NCI-H2107 (cell line): ENCODE measurements around the gene MMP15.

Experiments used
- DNase-seq: peaks from one replicate; lab custom pipeline; 2025; lab: John Stamatoyannopoulos, UW

Gene MMP15

GRCh38 chr16:58035356-58036170, 10.0 kb downstream of the MMP15 start:
- no peak for DNase-seq

DNA sequence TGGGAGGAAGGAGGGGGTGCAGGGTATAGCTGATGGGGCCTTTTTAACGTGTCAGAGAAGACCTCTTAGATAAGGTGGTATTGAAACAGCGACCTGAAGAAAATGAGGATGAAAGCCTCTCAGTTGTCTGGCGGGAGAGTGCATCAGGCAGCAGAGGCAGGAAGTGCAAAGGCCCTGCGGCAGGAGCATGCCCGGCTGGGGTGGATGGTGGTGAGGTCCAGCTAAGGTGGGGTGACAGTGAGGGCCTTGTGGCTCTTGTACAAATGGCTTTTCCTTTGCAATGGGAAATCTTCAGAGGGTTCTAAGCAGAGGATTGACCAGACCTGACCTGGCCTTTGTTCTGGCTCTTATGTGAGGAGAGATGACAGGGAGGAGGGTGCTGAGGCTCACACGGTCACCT, 11.4 kb downstream of the MMP15 start:
- no peak for DNase-seq

- no peak for DNase-seq
Measured at GRCh38 chr16:58037365-58038057, 12.0 kb downstream of the MMP15 start.

DNA sequence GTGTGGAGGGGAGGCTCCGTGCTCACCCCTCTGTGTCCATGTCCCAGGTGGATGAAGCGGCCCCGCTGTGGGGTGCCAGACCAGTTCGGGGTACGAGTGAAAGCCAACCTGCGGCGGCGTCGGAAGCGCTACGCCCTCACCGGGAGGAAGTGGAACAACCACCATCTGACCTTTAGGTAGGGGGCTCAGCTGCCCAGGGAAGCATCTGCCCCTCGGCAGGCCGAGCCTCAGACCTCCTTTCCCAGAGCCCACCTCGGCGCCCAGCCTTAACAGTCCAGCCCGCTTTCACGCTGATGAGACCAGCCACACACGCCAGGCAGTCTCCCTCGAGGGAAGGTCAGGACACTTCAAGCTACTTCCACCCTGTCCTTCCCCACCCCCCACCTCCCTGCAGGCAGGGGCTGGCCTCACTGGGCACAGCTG, 12.7 kb downstream of the MMP15 start:
- DNase-seq, result no peak

- no peak for DNase-seq
Measured at GRCh38 chr16:58039829-58040495, 14.4 kb downstream of the MMP15 start.

- DNase-seq, result no peak
Measured at GRCh38 chr16:58040496-58040846, 14.9 kb downstream of the MMP15 start.

GRCh38 chr16:58040945-58041627, 15.5 kb downstream of the MMP15 start:
- no peak for DNase-seq

DNA sequence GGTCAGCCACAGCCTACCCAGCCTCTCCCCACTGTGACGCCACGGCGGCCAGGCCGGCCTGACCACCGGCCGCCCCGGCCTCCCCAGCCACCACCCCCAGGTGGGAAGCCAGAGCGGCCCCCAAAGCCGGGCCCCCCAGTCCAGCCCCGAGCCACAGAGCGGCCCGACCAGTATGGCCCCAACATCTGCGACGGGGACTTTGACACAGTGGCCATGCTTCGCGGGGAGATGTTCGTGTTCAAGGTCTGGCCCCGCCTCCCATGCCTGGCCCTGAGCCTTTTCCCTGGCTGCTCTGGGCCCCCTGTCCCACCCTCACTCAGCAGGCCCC, 16.0 kb downstream of the MMP15 start:
- no peak for DNase-seq

- DNase-seq, result no peak
Measured at GRCh38 chr16:58042001-58042885, 16.7 kb downstream of the MMP15 start.

GRCh38 chr16:58042886-58043515, 17.4 kb downstream of the MMP15 start:
- DNase-seq, result no peak

DNA sequence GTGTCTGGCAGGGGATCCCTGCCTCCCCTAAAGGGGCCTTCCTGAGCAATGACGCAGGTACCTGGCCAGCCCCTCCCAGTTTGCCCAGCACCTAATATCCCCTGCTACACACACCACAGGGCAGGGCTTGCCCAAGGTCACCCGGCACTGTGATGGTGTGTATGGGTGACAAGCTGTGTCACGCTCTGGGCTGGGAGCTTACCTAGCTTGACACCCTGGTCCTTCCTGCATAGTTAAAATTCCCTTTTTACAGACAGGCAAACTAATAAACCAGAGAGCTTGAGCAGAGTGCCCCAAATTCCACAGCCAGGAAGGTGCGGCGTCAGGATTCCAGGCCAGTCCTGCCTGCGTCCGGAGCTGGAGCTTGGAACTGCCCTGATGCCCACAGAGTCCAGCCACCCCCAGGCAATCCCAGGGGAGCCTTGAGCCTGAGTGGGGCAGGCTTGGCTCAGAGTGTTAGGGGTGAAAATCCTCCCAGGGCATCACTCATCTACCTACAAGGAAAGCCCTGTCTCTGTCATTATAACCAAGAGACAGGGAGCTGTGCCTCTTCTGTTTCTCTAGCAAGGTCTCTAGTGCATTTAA, 18.1 kb downstream of the MMP15 start:
- no peak for DNase-seq

DNA sequence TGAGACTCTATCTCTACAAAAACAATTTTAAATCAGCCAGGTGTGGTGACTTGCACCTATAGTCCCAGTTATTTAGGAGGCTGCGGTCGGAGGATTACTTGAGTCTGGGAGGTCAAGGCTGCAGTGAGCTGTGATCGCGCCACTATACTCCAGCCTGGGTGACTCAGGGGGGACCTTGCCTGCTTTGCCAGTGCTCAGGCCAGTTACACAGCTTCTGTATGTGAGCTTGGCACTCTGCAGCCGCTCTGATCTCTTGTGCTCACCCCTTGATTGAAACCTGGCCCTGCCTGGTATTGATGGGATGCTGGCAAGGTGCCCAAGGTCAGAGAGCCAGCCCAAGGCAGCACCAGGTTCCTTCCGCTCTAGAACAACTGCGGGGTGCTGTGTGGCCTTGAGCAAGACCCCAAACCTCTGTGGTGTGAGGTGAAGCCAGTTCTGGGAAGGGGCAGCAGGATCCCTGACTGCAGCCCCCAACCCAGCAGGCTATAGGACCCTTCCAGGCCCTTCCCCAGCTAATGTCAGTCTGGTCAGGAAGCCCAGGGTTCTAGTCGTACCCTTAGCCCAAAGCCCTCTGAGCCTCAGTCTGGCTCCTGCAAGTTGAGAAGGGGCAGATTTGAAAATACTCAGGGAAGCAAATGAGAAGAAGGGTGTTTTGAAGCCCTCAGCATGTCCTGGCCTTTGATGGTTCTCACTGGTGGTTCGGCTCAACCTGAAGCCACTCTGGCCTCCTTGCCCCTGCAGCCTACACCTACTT, 18.9 kb downstream of the MMP15 start:
- DNase-seq, result no peak

DNA sequence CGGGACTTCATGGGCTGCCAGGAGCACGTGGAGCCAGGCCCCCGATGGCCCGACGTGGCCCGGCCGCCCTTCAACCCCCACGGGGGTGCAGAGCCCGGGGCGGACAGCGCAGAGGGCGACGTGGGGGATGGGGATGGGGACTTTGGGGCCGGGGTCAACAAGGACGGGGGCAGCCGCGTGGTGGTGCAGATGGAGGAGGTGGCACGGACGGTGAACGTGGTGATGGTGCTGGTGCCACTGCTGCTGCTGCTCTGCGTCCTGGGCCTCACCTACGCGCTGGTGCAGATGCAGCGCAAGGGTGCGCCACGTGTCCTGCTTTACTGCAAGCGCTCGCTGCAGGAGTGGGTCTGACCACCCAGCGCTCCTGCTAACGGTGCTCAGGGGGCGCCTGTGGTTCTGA, 19.5 kb downstream of the MMP15 start:
- DNase-seq, result no peak

- DNase-seq, result no peak
Measured at GRCh38 chr16:58046054-58046881, 20.7 kb downstream of the MMP15 start.

GRCh38 chr16:58046936-58047335, 21.4 kb downstream of the MMP15 start:
- no peak for DNase-seq

DNA sequence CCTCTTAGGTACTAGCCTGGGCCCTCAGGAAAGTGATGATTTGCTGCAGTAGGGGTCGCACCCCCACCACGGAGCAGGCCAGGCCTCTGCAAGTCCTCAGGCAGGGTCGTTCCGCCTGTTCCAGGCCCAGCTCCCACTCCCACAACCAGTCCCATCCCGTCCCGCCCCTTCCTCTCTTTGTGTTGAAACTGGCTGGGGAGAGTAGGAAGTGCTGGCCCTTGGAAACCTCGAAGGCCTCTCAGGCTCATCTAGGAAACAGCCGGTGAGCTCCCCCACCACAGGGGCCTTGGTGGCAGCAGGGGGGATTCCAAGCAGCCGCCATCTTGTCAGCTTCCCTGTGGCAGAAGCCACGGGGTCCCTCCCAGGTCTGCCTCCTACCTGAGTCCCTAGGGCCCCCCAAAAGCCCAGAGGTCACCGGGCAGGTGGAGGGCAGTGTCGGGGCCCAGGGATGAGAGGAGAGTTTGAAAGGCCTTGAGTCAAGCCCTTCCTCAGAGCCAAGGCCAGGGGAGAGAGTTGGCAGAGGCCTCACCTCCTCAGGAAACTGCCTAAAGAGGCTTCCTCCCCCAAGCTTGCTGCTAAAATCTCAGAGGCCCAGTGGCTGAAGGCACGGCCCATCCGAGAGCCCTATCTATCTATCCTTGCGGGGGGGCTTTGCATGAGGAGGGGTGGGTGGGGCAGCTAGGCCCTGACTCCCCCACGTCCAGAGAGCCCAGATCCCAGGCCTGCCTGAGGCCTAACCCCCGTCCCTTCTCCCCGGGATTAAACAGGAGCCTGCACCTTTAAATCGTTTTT, 22.2 kb downstream of the MMP15 start:
- DNase-seq, result no peak

DNA sequence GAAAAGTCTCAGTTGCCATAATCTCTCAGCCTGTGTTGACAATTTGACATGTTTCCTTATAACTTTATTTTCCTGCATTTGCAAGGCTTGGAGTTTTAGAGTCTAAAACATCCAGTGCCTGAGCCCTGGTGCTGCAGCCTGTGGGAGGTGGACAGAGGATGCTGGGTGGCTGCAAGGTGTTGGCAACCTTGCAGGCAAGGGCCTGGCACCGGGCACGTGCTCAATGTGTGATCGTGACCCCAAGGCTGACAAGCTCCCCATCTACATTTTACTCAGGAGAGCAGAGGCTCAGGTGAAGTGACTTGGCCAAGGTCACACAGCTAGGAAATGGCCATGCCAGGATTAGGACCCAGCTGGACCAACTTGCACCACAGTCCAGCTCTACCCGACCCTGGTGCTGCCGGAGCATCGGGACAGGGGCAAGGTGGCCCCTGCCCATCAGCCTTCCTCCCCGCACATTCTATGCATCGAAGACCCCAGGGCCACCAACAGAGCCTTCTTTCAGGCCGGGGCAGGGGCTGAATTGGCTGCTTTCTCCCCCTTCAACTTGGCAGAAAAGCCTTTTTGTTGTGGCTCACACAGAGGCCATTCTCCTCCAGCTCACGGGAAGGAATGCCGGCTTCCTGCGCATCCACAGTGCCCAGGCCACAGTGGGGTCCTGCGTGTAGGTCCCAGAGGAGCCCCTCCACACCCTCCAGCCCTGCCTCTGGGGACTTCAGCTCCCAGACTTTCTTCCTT, 23.1 kb downstream of the MMP15 start:
- DNase-seq, result no peak
